Adrenal gland (tissue), 12 donors: ENCODE measurements around the gene SEC24C. TPM values are rescaled to one million over a fixed set of nuclear protein-coding genes. Genes with fewer than 3 reads are reported as not detected.

Experiments
- DNase-seq, 7 donors: peaks; one replicate each; pipeline ENCODE4 v3.0.0-alpha.2; 2019 to 2020
- H3K27ac ChIP-seq, 5 donors: fragments of 200-600 bp; sonication (generic) in 4 of 5; 1 replicate in 3 of 5; 2 replicates in 2 of 5; pipeline versions ENCODE4 v1.5.1 to v1.8.0; 2016 to 2020; ENCODE audit warnings: mild to moderate bottlenecking in 1 of 5
- H3K27me3 ChIP-seq: fragments of 200-600 bp; 2 replicates; pipeline ENCODE4 v1.8.0; 2021
- H3K36me3 ChIP-seq, 2 donors: fragments of 200-600 bp; replicated peaks in 1 of 2; 1 replicate in 1 of 2; 2 replicates in 1 of 2; pipeline versions ENCODE4 v1.5.1 to v1.8.0; 2018 to 2022
- H3K4me1 ChIP-seq, 2 donors: fragments of 200-600 bp; replicated peaks in 1 of 2; 1 replicate in 1 of 2; 2 replicates in 1 of 2; pipeline versions ENCODE4 v1.5.1 to v1.8.0; 2018 to 2021
- H3K4me3 ChIP-seq, 4 donors: fragments of 200-600 bp; sonication (generic) in 3 of 4; one replicate each; pipeline ENCODE4 v1.5.1; 2016 to 2018
- H3K9me3 ChIP-seq, 3 donors: fragments of 200-600 bp; sonication (generic) in 1 of 3; replicated peaks in 1 of 3; 1 replicate in 2 of 3; 2 replicates in 1 of 3; pipeline versions ENCODE4 v1.5.1 to v1.8.0; 2016 to 2021
- POLR2A ChIP-seq, 2 donors: fragments of 450-650 bp; IDR thresholded peaks; one replicate each; pipeline ENCODE4 v1.6.1; 2017; ENCODE audit warnings: antibody characterized with exemption in 2 of 2, mild to moderate bottlenecking in 2 of 2, moderate library complexity in 1 of 2
- WGBS, 4 donors: extraction: QIAGEN DNeasy Blood & Tissue Kit in 2 of 4; methylation state at CpG; one replicate each; pipeline versions ENCODE4 v1.1.5 to v1.1.7; 2013 to 2017; 5-methylcytosine and 5-hydroxymethylcytosine counted together
- intact Hi-C, 2 donors: fragments of 100-400 bp; cut with DNase I; formaldehyde crosslinking; loops; one replicate each; pipeline versions ENCODE4 v1.14.1 to v1.15.0; 2022 to 2023
- polyA plus RNA-seq, 3 donors: library from polyadenylated mRNA; stranded (reverse); fragments of 200-250 nt in 2 of 3; fragments of 350-450 nt in 1 of 3; fragmentation: Illumina TruSeq in 1 of 3; extraction: RNeasy Lipid Tissue Mini Kit (QIAGEN cat#74804) in 1 of 3; gene quantifications; one replicate each; pipeline ENCODE4 v1.2.3, GENCODE V29; 2013 to 2014
- total RNA-seq, 9 donors: library from RNA; depleted of rRNA in 4 of 9; stranded (reverse); fragments of >200 nt in 4 of 9; fragments of 120-200 nt in 1 of 9; fragmentation: NEBNext Ultra II Directional in 1 of 9; extraction: Animal tissue kit (Norgen Biotek cat#: 25700) in 1 of 9; gene quantifications; one replicate each; pipeline versions ENCODE4 v1.1.0 to v1.2.4, GENCODE V29; 2013 to 2023
- TF ChIP-seq, protein P1 (sequence below), 6 experiments: fragments of 450-650 bp in 4 of 6; fragments of 200-600 bp in 2 of 6; sonication (generic) in 1 of 6; IDR thresholded peaks; 1 replicate in 5 of 6; 2 replicates in 1 of 6; pipeline versions ENCODE4 v1.5.1 to v1.8.0; 2016 to 2021; ENCODE audit warnings: antibody characterized with exemption in 6 of 6, mild to moderate bottlenecking in 2 of 6, moderate library complexity in 1 of 6
- donor health status: healthy with polysubstance abuse.
- donor health status: Bipolar disorder and iron deficiency.
- donor health status: DM: yes; HTN: yes; CAD: no.
- donor health status: DM: no; HTN: no; CAD: no.
- donor health status: DM: no; HTN: no; CAD: no.
- donor health status: DM: yes; HTN: yes; CAD: no.

The SEC24C gene
- total and polyA plus RNA-seq, 12 donors, result 38.4 to 133 (median 81.2) TPM

DNA sequence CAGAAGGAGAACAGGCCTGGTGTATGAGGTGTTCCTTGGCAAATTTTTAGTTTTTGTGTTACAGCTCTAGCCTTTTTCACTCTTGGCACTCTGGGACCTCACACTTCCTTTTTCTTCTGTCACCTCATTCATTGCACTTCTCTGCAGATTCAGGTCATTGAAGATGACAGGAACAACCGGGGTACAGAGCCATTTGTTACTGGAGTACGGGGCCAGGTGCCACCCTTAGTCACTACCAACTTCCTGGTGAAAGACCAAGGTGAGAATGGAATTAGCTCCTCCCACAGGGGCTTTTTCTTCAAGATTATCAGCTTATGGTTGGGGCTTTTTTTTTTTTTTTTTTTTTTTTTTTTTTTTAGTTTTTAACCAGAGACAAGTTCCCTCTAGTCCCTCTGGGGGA is 19.2 kb downstream of the SEC24C start:
- DNase-seq, result no peak
- H3K36me3 ChIP-seq, result peaks cover 0 to 95% of the 10 kb centered on the region in 2 donors
- WGBS, 4 donors, result 71 to 83% (median 79%) methylated on average over 2 of the region's 2 CpGs
- H3K4me3 ChIP-seq, result no peak overlapping the region
- intact Hi-C loops, result no loop called here
- no peaks in the 10 kb centered on the region for H3K27me3 ChIP-seq
- H3K27ac ChIP-seq, result peak overlapping the region in 1 of 5 donors; percentile 29
- no peaks in the 10 kb centered on the region for H3K9me3 ChIP-seq
- peaks cover 0 to 6% of the 10 kb centered on the region in 2 donors for H3K4me1 ChIP-seq
- TF ChIP-seq POLR2A (IDR thresholded peaks at IDR 0.05), result no peak
- TF ChIP-seq, protein P1, sequence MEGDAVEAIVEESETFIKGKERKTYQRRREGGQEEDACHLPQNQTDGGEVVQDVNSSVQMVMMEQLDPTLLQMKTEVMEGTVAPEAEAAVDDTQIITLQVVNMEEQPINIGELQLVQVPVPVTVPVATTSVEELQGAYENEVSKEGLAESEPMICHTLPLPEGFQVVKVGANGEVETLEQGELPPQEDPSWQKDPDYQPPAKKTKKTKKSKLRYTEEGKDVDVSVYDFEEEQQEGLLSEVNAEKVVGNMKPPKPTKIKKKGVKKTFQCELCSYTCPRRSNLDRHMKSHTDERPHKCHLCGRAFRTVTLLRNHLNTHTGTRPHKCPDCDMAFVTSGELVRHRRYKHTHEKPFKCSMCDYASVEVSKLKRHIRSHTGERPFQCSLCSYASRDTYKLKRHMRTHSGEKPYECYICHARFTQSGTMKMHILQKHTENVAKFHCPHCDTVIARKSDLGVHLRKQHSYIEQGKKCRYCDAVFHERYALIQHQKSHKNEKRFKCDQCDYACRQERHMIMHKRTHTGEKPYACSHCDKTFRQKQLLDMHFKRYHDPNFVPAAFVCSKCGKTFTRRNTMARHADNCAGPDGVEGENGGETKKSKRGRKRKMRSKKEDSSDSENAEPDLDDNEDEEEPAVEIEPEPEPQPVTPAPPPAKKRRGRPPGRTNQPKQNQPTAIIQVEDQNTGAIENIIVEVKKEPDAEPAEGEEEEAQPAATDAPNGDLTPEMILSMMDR (IDR thresholded peaks at IDR 0.05), result no peak

DNA sequence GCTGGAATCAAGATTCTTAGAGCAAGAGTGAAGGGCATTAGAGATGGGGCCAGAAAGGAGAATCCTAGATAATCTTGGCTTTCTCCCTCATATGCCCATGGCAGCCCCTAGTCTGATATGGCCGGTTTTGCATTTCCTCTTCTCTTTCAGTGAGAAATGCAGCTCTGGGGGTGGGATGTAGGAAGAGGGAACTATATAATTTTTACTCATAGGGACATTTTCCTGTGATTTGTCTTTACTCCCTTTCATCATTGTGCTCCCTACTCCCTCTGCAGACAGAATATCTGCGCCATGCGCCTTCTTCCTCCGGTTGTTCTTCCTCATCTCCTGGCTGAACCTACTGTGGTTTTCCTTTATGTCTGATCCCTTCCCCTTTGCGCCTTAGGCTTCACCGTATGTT is 20.9 kb downstream of the SEC24C start:
- no peaks in the 10 kb centered on the region for H3K4me1 ChIP-seq
- no peak overlapping the region for H3K4me3 ChIP-seq
- no peaks in the 10 kb centered on the region for H3K9me3 ChIP-seq
- WGBS, 4 donors, result 87 to 90% (median 89%) methylated on average over 6 of the region's 6 CpGs
- DNase-seq, result no peak
- no peak overlapping the region for H3K27ac ChIP-seq
- peaks cover 0 to 100% of the 10 kb centered on the region in 2 donors for H3K36me3 ChIP-seq
- TF ChIP-seq, protein P1 (IDR thresholded peaks at IDR 0.05), result no peak
- no peaks in the 10 kb centered on the region for H3K27me3 ChIP-seq
- intact Hi-C loops, result no loop called here

DNA sequence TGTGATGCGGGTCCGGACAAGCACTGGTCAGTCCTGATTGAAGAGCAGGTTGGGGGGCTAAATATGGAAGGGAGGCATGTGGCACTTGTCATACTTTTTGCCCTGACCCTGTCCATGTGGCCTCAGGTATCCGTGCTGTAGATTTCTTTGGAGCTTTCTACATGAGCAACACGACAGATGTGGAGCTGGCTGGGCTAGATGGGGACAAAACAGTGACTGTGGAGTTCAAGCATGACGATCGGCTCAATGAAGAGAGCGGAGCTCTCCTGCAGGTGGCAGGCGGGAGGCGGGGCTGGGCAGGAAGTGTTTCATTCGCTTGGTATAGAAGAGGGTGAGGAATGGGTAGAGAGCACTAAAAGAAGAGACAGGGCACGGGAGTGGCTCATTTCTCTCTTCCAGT is 24.7 kb downstream of the SEC24C start:
- TF ChIP-seq, protein P1 (IDR thresholded peaks at IDR 0.05), result no peak
- no peak for TF ChIP-seq POLR2A (IDR thresholded peaks at IDR 0.05)
- WGBS, 4 donors, result 81 to 92% (median 88%) methylated on average over 11 of the region's 11 CpGs
- H3K9me3 ChIP-seq, result no peaks in the 10 kb centered on the region
- H3K36me3 ChIP-seq, result peaks cover 0 to 76% of the 10 kb centered on the region in 2 donors
- H3K4me1 ChIP-seq, result peaks cover 11 to 18% of the 10 kb centered on the region in 2 donors
- DNase-seq, result no peak
- no peak overlapping the region for H3K27ac ChIP-seq
- no peak overlapping the region for H3K4me3 ChIP-seq
- intact Hi-C loops, result no loop called here
- H3K27me3 ChIP-seq, result no peaks in the 10 kb centered on the region

DNA sequence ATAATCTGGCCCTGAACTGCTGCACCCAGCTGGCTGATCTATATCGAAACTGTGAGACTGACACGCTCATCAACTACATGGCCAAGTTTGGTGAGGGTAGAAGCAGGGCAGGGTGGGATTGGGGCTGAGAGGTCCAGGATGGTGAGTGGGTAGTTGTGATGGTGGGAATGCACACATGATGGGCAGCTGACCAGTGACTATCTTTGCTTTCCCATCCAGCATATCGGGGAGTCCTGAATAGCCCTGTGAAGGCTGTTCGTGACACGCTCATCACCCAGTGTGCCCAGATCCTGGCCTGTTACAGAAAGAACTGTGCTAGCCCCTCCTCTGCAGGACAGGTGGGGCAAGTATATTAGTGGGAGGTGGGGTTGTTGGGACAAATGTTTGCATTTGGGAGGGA is 25.2 kb downstream of the SEC24C start:
- 88 to 100% (median 92%) methylated on average over 2 to 5 of the region's 5 CpGs for WGBS, 4 donors
- no peaks in the 10 kb centered on the region for H3K27me3 ChIP-seq
- no peak overlapping the region for H3K4me3 ChIP-seq
- H3K36me3 ChIP-seq, result peaks cover 0 to 70% of the 10 kb centered on the region in 2 donors
- H3K9me3 ChIP-seq, result no peaks in the 10 kb centered on the region
- intact Hi-C loops, result no loop called here
- H3K27ac ChIP-seq, result no peak overlapping the region
- TF ChIP-seq, protein P1 (IDR thresholded peaks at IDR 0.05), result no peak
- no peak for TF ChIP-seq POLR2A (IDR thresholded peaks at IDR 0.05)
- DNase-seq, result no peak
- H3K4me1 ChIP-seq, result peaks cover 15 to 23% of the 10 kb centered on the region in 2 donors
